ENCODE measurements around the gene C22orf23. TPM values are rescaled to one million over a fixed set of nuclear protein-coding genes. Genes with fewer than 3 reads are reported as not detected.

The C22orf23 gene
- polyA plus RNA-seq, 4 donors, result 0.24 TPM; not detected in 2

GRCh38 chr22:37929390-37929789 is 24.0 kb downstream of the C22orf23 start:
- no peak for FAIRE-seq
- Histone ChIP-seq H3K9me3 (ENCODE audit: control insufficient read depth in 2 of 2, insufficient read depth in 1 of 2, low read depth in 1 of 2, low read length in 1 of 2) (no peaks in the 10 kb centered on the region), H3K4me3 (ENCODE audit: low read depth in 1 of 3, low read length in 3 of 3) (no peak overlapping the region), H3K27ac (ENCODE audit: low read depth in 1 of 3, low read length in 2 of 3) (no peak overlapping the region), H3K36me3 (ENCODE audit: control insufficient read depth in 3 of 3, insufficient read depth in 2 of 3, low read depth in 1 of 3, low read length in 3 of 3) (peaks cover 13 to 94% (median 20%) of the 10 kb centered on the region in 3 donors), H3K27me3 (ENCODE audit: control insufficient read depth in 3 of 3, insufficient read depth in 3 of 3, low read length in 3 of 3) (no peaks in the 10 kb centered on the region), H3K4me1 (ENCODE audit: control insufficient read depth in 3 of 3, insufficient read depth in 2 of 3, low read depth in 1 of 3, low read length in 2 of 3) (peaks cover 0 to 7% (median 0%) of the 10 kb centered on the region in 3 donors)
- WGBS, 3 donors, result 62 to 89% (median 75%) methylated on average over 5 of the region's 5 CpGs
- DNase-seq, result no peak

GRCh38 chr22:37927637-37927936 is 25.8 kb downstream of the C22orf23 start:
- Histone ChIP-seq H3K9me3 (ENCODE audit: control insufficient read depth in 2 of 2, insufficient read depth in 1 of 2, low read depth in 1 of 2, low read length in 1 of 2) (no peaks in the 10 kb centered on the region), H3K36me3 (ENCODE audit: control insufficient read depth in 3 of 3, insufficient read depth in 2 of 3, low read depth in 1 of 3, low read length in 3 of 3) (peaks cover 13 to 93% (median 19%) of the 10 kb centered on the region in 3 donors), H3K4me3 (ENCODE audit: low read depth in 1 of 3, low read length in 3 of 3) (no peak overlapping the region), H3K27ac (ENCODE audit: low read depth in 1 of 3, low read length in 2 of 3) (no peak overlapping the region), H3K27me3 (ENCODE audit: control insufficient read depth in 3 of 3, insufficient read depth in 3 of 3, low read length in 3 of 3) (no peaks in the 10 kb centered on the region), H3K4me1 (ENCODE audit: control insufficient read depth in 3 of 3, insufficient read depth in 2 of 3, low read depth in 1 of 3, low read length in 2 of 3) (no peaks in the 10 kb centered on the region)
- WGBS, 3 donors, result 94 to 100% (median 94%) methylated on average over 5 of the region's 5 CpGs
- DNase-seq (no peak), FAIRE-seq (no peak)

GRCh38 chr22:37926771-37927636 is 26.4 kb downstream of the C22orf23 start:
- H3K9me3 ChIP-seq (ENCODE audit: control insufficient read depth in 2 of 2, insufficient read depth in 1 of 2, low read depth in 1 of 2, low read length in 1 of 2), result no peaks in the 10 kb centered on the region
- H3K27ac ChIP-seq (ENCODE audit: low read depth in 1 of 3, low read length in 2 of 3), result no peak overlapping the region
- WGBS, 3 donors, result 90 to 94% (median 91%) methylated on average over 28 to 32 of the region's 32 CpGs
- DNase-seq (no peak), FAIRE-seq (no peak)
- H3K4me3 ChIP-seq (ENCODE audit: low read depth in 1 of 3, low read length in 3 of 3), result no peak overlapping the region
- H3K4me1 ChIP-seq (ENCODE audit: control insufficient read depth in 3 of 3, insufficient read depth in 2 of 3, low read depth in 1 of 3, low read length in 2 of 3), result no peaks in the 10 kb centered on the region
- no peaks in the 10 kb centered on the region for H3K27me3 ChIP-seq (ENCODE audit: control insufficient read depth in 3 of 3, insufficient read depth in 3 of 3, low read length in 3 of 3)
- H3K36me3 ChIP-seq (ENCODE audit: control insufficient read depth in 3 of 3, insufficient read depth in 2 of 3, low read depth in 1 of 3, low read length in 3 of 3), result peaks cover 15 to 90% (median 19%) of the 10 kb centered on the region in 3 donors

- Histone ChIP-seq H3K4me3 (ENCODE audit: low read depth in 1 of 3, low read length in 3 of 3) (no peak overlapping the region), H3K36me3 (ENCODE audit: control insufficient read depth in 3 of 3, insufficient read depth in 2 of 3, low read depth in 1 of 3, low read length in 3 of 3) (peaks cover 12 to 90% (median 19%) of the 10 kb centered on the region in 3 donors), H3K27me3 (ENCODE audit: control insufficient read depth in 3 of 3, insufficient read depth in 3 of 3, low read length in 3 of 3) (no peaks in the 10 kb centered on the region), H3K27ac (ENCODE audit: low read depth in 1 of 3, low read length in 2 of 3) (no peak overlapping the region), H3K4me1 (ENCODE audit: control insufficient read depth in 3 of 3, insufficient read depth in 2 of 3, low read depth in 1 of 3, low read length in 2 of 3) (no peaks in the 10 kb centered on the region), H3K9me3 (ENCODE audit: control insufficient read depth in 2 of 2, insufficient read depth in 1 of 2, low read depth in 1 of 2, low read length in 1 of 2) (no peaks in the 10 kb centered on the region)
- DNase-seq (no peak), FAIRE-seq (no peak)
- WGBS, 3 donors, result 89 to 95% (median 93%) methylated on average over 7 of the region's 7 CpGs
Measured at GRCh38 chr22:37926358-37926757, 27.0 kb downstream of the C22orf23 start.

GRCh38 chr22:37925767-37926166 is 27.6 kb downstream of the C22orf23 start:
- FAIRE-seq (no peak), DNase-seq (no peak)
- Histone ChIP-seq H3K4me1 (ENCODE audit: control insufficient read depth in 3 of 3, insufficient read depth in 2 of 3, low read depth in 1 of 3, low read length in 2 of 3) (no peaks in the 10 kb centered on the region), H3K27ac (ENCODE audit: low read depth in 1 of 3, low read length in 2 of 3) (no peak overlapping the region), H3K9me3 (ENCODE audit: control insufficient read depth in 2 of 2, insufficient read depth in 1 of 2, low read depth in 1 of 2, low read length in 1 of 2) (no peaks in the 10 kb centered on the region), H3K4me3 (ENCODE audit: low read depth in 1 of 3, low read length in 3 of 3) (no peak overlapping the region), H3K36me3 (ENCODE audit: control insufficient read depth in 3 of 3, insufficient read depth in 2 of 3, low read depth in 1 of 3, low read length in 3 of 3) (peaks cover 12 to 91% (median 19%) of the 10 kb centered on the region in 3 donors), H3K27me3 (ENCODE audit: control insufficient read depth in 3 of 3, insufficient read depth in 3 of 3, low read length in 3 of 3) (no peaks in the 10 kb centered on the region)
- 88 to 90% (median 90%) methylated on average over 14 to 15 of the region's 15 CpGs for WGBS, 3 donors

GRCh38 chr22:37925330-37925729 is 28.1 kb downstream of the C22orf23 start:
- no peak overlapping the region for H3K4me3 ChIP-seq (ENCODE audit: low read depth in 1 of 3, low read length in 3 of 3)
- 44 to 64% (median 58%) methylated on average over 3 of the region's 3 CpGs for WGBS, 3 donors

GRCh38 chr22:37924386-37925065 is 28.9 kb downstream of the C22orf23 start:
- DNase-seq, result no peak
- Histone ChIP-seq H3K4me1 (ENCODE audit: control insufficient read depth in 3 of 3, insufficient read depth in 2 of 3, low read depth in 1 of 3, low read length in 2 of 3) (no peaks in the 10 kb centered on the region), H3K9me3 (ENCODE audit: control insufficient read depth in 2 of 2, insufficient read depth in 1 of 2, low read depth in 1 of 2, low read length in 1 of 2) (no peaks in the 10 kb centered on the region), H3K27me3 (ENCODE audit: control insufficient read depth in 3 of 3, insufficient read depth in 3 of 3, low read length in 3 of 3) (no peaks in the 10 kb centered on the region), H3K36me3 (ENCODE audit: control insufficient read depth in 3 of 3, insufficient read depth in 2 of 3, low read depth in 1 of 3, low read length in 3 of 3) (peaks cover 12 to 83% (median 19%) of the 10 kb centered on the region in 3 donors), H3K27ac (ENCODE audit: low read depth in 1 of 3, low read length in 2 of 3) (no peak overlapping the region), H3K4me3 (ENCODE audit: low read depth in 1 of 3, low read length in 3 of 3) (no peak overlapping the region)
- 31 to 78% (median 51%) methylated on average over 17 to 18 of the region's 18 CpGs for WGBS, 3 donors
- FAIRE-seq, result no peak

More at GRCh38 chr22:37925330-37925729, 28.1 kb downstream of the C22orf23 start:
- H3K36me3 ChIP-seq (ENCODE audit: control insufficient read depth in 3 of 3, insufficient read depth in 2 of 3, low read depth in 1 of 3, low read length in 3 of 3), result peaks cover 12 to 88% (median 19%) of the 10 kb centered on the region in 3 donors
- no peak overlapping the region for H3K27ac ChIP-seq (ENCODE audit: low read depth in 1 of 3, low read length in 2 of 3)
- no peaks in the 10 kb centered on the region for H3K27me3 ChIP-seq (ENCODE audit: control insufficient read depth in 3 of 3, insufficient read depth in 3 of 3, low read length in 3 of 3)
- H3K4me1 ChIP-seq (ENCODE audit: control insufficient read depth in 3 of 3, insufficient read depth in 2 of 3, low read depth in 1 of 3, low read length in 2 of 3), result no peaks in the 10 kb centered on the region
- DNase-seq (no peak), FAIRE-seq (no peak)
- H3K9me3 ChIP-seq (ENCODE audit: control insufficient read depth in 2 of 2, insufficient read depth in 1 of 2, low read depth in 1 of 2, low read length in 1 of 2), result no peaks in the 10 kb centered on the region

- no peak for DNase-seq
- no peak for FAIRE-seq
- Histone ChIP-seq H3K36me3 (ENCODE audit: control insufficient read depth in 3 of 3, insufficient read depth in 2 of 3, low read depth in 1 of 3, low read length in 3 of 3) (peaks cover 12 to 82% (median 19%) of the 10 kb centered on the region in 3 donors), H3K4me3 (ENCODE audit: low read depth in 1 of 3, low read length in 3 of 3) (no peak overlapping the region), H3K27ac (ENCODE audit: low read depth in 1 of 3, low read length in 2 of 3) (no peak overlapping the region), H3K9me3 (ENCODE audit: control insufficient read depth in 2 of 2, insufficient read depth in 1 of 2, low read depth in 1 of 2, low read length in 1 of 2) (no peaks in the 10 kb centered on the region), H3K4me1 (ENCODE audit: control insufficient read depth in 3 of 3, insufficient read depth in 2 of 3, low read depth in 1 of 3, low read length in 2 of 3) (no peaks in the 10 kb centered on the region), H3K27me3 (ENCODE audit: control insufficient read depth in 3 of 3, insufficient read depth in 3 of 3, low read length in 3 of 3) (no peaks in the 10 kb centered on the region)
- WGBS, 3 donors, result 60 to 87% (median 75%) methylated on average over 4 of the region's 4 CpGs
Measured at GRCh38 chr22:37923927-37924326, 29.5 kb downstream of the C22orf23 start.
